Left ventricle myocardium superior (tissue), 1 donor: ENCODE measurements around the gene APPL1. TPM values are rescaled to one million over a fixed set of nuclear protein-coding genes. Genes with fewer than 3 reads are reported as not detected.

ENCODE experiments used
- total RNA-seq: library from RNA; stranded (reverse); fragmentation: NEBNext Ultra II Directional; extraction: Animal tissue kit (Norgen Biotek cat#: 25700); gene quantifications from one replicate; pipeline ENCODE4 v1.2.1, GENCODE V29; 2021
- donor health status: DM: no; HTN: yes; CAD: no; lungs with severe emphysema.

The APPL1 gene
- total RNA-seq, 1 donor from 2014 or later: 49.2 TPM

Other genes with a start within 250 kb of the APPL1 start
- not detected for gene SPATA12, start 167.1 kb upstream of the APPL1 start, total RNA-seq
- 4.4 TPM for gene IL17RD, start 62.4 kb upstream of the APPL1 start, total RNA-seq
- gene HESX1, start 27.8 kb upstream of the APPL1 start, total RNA-seq: 0.77 TPM
- gene ASB14, start 65.0 kb downstream of the APPL1 start, total RNA-seq: 14.1 TPM